Activated effector memory CD4-positive, alpha-beta T cell treated with Interleukin-2 at 50 U/mL for 16 hours (primary cell): ENCODE measurements around the gene HSBP1L1.

ENCODE experiments used
- DNase-seq: peaks from one replicate; pipeline ENCODE4 v3.0.0-alpha.2; 2020

HSBP1L1 gene

DNA sequence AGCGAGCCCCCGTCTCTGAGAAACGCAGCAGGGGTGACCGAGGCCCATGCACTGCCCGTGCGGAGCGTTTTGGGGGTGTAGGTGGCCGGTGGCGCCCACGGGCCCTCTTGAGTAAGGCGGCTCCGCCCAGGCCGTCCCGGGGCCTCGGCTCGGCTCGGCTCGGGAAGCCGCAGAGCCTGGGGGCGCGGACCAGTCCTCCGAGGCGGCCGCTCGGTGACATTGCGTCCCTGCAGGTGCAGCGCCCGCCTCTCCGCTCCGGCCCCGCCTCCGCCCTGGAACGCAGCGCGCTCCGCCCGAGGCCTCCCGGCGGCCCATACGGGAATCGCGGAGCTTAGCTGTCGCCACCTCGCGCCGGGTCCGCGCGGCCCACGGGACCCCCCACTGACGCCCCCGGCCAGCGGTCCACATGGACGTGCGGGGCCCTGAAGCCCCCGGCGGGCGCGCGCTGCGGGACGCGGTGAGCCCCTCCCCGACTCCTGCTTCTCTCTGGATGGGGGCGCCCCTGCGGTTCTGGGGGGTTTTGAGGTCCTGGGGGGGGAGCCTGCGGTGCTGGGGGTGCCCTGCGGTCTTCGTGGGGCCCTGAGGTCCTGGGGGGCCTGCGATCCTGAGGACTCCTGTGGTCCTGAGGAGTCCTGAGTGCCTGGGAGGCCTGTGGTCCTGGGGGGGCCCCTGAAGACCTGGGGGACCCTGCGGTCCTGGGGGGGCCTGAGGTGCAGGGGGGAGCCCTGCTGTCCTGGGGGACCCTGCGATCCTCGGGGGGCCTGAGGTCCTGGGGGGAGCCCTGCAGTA is at the start of gene HSBP1L1:
Gene HSBP1L1 (plus strand): TSS at position 314 of the 789 bp plus-strand sequence. CDS start 93 bp downstream, at position 407.
- peak; percentile 51 for DNase-seq

DNA sequence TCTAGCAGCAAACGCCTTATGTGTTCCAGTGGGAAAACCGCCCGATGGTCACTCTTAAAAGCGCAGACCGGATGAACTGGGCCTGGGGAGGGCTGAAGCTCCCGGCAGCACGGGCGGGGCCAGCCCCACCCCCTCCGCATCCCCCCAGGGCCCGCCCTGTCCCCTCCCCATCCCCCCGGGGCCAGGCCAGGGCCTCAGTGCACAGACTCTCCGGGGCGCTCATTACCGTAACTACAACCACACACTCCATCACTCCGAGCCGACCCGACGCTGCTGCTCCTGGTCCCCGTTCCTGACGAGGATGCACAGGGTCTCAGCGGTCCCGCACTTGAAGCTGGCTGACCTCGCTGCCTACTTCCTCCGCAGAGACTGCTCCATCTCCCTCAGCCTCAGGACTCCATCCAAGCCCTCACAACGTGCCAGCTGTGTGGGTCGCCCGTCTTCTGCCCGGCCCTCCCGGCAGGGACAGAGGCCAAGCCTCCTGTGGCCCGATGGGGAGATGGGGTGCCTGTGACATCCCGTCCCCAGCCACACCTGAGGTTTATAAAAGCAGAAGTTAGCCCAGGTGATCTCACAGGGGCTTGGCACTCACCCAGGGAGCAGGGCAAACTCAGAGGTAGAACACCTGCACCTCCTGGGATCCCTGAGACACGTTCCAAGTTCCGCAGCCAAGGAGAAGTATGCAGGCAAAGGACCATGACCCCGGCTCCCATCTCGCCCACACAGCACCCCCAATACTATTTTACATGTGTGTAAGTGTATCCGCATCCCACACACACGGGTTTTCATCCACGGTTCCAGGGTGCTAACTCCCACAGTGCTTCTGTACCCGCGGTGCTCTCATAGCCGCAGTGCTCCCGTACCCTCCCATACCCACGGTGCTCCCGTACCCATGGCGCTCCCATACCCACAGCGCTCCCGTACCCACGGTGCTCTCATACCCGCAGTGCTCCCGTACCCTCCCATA is 49.0 kb upstream of the HSBP1L1 start:
- DNase-seq, result no peak

DNA sequence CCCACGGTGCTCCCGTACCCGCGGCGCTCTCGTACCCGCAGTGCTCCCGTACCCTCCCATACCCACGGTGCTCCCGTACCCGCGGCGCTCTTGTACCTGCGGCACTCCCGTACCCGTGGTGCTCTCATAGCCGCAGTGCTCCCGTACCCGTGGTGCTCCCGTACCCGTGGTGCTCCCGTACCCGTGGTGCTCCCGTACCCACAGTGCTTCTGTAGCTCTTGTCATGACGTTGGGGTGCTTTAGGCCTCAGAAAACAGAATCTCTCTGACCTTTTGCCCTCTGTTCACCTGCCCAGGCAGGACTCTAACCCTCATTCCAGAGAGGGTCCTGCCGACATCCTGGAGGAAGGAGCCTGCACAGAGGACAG is 48.3 kb upstream of the HSBP1L1 start:
- DNase-seq, result no peak

DNA sequence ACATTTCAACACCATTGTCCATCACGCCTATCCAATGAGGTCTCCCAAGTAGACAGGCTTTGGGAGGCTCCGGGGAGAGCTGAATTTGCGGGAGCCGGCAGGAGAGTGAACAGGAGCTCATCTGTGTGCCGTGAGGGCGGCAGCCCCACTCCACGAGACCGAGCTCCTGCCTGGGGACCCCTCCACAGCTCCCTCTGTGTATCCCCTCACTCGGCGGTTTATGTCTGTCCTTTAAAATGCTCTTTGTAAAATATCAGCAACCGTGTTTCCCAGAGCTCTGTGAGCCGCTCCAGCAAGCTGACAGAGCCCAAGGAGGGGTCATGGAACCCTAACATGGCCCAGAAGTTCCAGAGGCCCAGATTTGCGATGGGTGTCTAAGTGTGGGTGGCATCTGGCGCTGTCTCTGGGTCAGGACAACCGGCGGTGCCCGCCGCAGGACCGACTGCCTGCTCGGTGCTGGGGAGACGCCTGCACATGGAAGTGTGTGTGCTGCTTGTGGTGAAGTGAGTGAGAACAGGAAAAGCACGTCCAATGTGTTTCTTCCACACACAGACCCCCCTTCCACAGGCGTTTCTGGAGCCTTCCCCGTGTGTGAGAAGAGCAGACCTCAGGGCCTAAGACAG is 47.8 kb upstream of the HSBP1L1 start:
- DNase-seq, result no peak

DNA sequence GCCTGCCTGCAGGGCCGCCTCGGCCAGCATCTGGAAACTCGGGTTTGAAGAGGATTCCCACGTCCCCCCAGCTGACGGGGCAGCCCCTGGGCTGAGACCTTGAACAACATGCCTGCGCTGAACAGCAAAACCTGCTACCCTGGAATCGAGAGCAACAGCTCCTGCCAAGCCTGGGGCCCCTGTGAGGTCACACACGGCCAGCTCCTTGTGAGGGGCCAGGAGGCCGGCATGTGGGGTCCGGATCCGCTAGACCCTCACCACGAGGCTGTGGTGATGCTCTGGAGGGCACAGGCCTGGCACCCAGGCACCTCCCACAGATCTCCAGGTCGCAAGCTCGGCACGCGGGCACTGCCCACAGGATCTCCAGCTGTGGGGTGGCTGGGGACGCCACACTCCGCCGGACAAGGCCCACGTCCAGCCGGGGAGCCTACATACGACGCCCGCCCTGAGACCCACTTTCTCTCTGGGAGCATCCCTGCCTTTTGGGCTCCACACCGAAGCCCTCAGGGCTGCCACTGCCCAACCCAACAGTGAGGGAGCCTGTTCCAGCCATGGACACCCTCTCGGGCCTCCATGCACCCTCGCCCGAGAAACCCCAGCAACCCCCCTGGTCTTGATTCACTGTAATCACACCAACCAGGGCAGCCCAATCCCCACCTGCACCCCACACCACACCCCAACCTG is 47.1 kb upstream of the HSBP1L1 start:
- DNase-seq, result no peak

DNA sequence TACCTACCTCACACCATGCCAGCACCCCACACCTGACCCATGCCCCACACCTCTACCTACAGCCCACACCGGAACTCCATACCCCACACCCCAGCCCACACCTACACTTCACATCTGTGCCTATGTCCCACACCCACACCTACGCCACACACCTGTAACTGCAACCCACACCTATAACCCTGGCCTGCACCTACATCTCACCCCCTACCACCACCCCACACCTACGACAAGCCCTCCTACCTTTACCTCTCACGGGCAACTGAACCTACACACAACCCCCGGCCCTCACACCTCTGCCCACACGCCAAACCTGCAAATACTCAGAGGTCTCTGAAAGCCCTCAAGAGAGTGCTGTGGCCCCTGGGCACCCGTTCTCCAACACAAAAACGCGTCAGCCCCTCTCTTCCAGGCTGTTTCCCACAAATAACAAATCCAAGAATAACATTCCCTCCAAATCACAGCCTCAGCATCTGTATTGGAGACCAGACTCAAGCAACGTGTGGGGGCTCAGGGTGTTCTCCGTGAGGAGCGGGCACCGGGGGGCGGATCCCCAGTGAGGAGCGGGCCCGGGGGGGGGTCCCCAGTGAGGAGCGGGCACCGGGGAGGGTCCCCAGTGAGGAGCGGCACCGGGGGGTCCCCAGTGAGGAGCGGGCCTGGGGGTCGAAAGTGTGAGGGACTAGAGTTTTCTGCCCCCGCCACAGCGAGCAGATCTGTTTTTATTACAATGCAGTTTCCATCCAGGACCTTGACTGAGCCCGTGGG is 46.4 kb upstream of the HSBP1L1 start:
- DNase-seq, result no peak

DNA sequence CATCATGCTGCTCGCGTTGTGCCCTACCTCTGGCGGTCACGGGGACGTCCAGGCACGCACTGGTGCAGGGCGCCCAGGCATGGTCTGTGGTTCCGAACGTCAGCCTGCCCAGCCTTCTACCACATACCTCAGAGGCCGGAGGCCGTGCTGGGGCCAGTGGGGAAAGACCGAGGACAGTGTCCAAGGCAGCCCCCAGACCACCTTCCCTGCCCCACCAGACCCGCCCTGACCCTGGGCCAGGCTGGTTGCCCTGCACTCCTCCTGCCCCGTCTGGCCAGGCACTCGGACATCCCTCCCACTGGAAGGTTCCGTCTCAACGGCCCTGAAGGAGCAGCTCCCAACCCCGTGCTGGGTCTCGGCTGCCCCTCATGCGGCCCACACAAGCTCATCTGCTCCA is 45.8 kb upstream of the HSBP1L1 start:
- no peak for DNase-seq

DNA sequence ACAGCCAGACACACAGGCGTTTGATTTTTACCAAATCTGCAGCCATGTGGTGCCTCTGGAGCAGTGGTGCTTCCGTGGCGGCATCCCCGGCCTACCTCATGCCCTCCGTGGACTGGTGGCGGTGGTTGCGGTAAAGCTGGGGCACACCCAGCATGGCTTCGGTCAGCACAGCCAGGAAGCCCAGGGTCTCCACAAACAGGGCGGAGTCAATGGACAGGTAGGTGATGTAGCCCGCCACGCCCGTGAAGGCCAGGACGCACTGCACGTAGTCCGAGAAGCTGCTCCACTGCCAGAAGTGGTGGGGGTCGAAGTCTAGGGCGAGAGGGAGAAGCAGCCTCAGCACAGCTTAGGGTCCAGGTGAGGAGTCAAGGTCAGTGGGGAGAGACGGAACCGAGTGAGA is 45.4 kb upstream of the HSBP1L1 start:
- no peak for DNase-seq

DNA sequence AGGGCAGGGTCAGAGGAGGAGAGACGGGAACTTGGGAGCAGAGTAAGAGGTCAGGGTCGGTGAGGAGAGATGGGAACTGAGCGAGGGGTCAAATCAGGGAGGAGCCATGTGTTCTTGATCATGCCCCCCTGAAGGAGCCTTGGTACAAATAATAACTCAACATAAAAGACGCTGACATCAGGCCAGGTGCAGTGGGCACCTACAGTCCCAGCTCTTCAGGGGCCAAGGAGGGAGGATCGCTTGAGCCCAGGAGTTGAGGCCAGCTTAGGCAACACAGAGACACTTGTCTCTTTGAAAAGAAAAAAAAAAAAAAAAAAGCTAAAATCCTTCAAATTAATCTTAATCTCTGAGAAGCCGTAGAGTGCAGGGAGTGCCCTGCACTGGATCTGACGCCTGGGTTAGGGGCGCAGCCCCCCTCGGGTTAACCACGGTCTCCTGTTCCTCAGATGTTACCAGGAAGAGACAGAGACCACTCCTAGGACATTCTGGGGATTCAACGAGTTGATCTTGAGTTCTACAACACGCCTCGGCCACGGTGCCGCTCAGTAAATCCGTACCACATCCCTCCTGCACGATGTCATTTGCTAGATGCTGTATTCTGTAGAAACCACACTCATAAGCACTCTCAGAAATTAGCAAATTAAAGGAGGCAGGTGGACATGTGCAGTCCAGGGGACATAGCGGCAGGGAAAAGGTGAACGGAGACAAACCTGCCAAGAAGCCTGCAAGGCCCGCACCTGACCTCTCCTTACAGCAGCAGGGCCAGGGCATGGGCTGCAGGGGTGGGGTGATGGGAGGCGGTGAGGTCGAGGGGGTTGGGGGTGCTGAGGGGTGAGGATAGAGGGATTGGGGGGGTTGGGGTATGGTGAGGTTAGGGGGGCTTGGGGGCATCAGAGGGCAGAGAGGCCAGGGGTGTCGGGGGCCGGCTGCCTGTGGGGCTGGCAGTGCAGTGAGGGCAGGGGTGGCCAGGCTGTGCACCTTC is 42.2 kb upstream of the HSBP1L1 start:
- no peak for DNase-seq

DNA sequence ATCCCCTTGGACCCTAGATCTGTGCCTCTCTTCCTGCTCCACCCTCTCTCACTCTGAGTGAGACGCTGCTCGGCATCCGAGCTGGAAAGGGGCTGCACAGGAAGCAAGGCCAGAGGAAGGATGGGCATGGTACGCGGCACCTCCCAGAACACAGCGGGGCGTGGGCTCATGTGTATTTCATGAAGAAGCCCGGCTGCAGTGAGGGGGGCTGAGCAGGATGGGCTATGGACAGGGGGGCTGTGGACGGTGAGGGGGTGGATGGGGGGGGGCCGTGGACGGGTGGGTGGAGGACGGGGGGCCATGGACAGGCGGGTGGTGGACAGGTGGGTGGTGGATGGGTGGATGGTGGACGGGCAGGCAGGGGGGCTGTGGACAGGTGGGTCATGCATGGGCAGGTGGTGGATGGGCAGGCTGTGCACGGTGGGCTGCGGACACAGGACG is 41.5 kb upstream of the HSBP1L1 start:
- DNase-seq, result no peak

DNA sequence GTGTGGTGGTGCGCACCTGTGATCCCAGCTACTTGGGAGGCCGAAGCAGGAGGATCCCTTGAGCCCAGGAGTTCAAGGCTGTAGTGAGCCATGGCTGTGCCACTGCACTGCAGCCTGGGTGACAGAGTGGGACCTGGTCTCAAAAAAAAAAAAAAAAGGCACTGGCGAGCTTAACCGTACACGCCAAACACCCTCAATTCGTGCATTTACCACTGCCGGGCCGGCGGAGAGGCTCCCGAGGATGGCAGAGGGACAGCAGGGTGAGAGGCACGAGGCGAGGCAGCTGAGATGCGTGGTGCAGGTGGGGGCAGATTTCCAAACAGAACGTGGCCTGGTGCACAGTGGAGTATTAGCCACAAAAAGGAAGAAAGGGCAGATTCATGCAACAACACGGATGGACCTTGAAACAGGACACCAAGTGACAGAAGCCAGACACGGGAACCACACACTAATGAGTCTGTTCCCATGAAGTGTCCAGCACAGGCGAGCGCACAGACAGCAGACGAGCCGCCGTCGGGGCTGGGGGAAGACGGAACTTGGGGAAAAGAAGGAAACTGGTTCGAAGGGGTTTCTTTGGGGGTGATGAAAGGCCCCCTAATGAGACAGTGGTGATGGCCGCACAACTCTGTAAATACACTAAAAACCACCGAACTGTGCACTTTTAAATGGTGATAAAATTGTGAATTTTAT is 40.4 kb upstream of the HSBP1L1 start:
- no peak for DNase-seq

DNA sequence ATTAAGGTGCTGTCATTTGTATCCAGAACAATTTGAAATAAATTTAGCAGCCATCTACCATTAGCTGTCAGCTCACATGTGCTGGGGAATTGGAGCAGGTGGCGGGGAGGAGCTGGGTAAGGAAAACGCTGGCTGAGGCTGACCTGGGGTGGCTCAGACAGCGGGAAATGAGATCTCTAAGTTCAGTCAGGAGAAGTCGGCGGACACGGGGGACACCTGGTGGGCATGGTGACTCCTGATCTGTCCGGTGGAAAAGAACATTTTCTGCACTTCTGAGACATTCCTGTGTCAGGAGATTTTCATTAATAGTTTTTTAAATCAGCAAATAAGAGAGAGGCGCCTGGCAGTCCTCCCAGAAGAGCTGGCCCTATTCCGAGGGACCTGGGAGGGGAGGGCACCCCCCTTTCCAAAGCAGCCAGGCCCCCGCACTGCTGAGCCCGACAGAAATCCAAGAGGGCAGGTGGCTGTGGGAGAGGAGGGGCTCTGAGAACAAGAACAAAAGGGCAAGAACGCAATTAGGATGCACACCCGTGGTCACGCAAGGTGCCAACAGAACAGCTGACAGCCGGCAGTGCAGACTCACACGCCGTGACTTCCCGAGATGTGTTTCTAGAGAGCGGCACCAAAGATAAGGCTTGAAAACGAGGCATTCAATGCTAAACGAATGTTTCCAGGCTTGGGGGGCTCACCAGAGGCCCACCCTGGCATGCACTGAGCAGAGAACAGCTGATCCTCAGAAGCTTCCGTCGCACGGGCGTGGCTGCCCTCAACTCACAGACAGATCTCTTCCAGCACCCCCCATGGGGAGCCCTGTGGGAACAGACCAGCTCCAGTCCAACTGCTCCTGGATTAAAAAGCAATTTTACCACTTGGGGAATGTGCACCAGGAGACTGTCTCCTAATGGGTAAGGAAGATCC is 39.4 kb upstream of the HSBP1L1 start:
- no peak for DNase-seq

DNA sequence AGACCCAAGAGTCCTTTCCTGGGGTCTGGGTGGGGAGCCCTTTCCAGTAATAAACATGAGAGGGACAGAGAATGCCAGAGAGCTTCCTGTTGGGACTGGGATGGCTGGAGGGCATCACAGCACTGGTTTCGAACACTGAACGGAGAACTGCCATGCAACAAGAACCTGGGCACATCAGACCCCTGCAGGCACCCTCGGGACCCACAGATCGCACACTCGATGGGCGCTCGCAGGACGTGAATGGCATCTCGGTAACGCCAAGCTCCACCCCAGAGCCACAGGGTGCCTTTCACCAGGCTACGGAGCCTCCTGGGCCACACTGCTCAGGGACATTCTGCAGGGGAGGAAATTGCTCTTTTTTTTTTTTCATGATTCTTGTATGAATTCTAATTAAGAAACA is 38.1 kb upstream of the HSBP1L1 start:
- no peak for DNase-seq

DNA sequence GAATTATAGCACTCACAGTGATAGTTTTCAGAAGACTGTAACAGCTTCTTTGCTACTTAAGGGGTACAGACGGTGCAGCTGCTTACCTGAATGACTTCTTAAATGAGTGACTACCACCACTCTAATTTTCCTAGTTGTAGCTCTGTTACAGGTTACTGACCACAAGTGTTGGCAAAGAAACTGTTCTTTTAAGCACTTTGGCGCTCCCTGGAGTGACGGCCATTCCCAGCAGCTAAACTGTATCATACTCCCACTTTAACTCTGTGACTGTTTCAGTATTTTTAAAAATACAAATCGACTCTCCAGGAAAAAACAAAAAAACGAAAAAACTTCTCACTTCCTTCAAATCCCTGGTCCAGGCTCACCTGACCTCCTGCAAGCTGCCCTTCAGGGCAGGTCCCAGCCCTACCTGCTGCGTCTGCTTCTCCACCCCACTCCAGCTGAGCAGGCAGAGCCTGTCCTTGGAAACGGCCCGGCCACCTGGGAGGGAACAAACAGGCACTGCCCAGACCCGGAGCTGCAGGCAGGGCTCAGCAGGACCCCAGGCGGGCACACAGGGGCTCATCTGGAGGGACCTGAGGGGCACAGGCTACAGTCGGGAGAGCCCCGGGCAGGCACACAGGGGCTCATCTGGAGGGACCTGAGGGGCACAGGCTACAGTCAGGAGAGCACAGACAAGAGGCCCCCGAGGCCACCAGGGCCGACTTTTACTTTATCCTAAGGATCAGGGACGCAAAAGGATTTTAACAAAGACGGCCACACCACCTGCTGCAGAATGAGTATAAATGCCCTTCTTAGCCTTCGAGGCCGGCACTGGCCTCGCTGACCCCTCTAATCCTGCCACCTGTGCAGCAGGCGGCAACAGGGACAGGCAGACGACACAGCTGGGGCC is 37.5 kb upstream of the HSBP1L1 start:
- DNase-seq, result no peak

DNA sequence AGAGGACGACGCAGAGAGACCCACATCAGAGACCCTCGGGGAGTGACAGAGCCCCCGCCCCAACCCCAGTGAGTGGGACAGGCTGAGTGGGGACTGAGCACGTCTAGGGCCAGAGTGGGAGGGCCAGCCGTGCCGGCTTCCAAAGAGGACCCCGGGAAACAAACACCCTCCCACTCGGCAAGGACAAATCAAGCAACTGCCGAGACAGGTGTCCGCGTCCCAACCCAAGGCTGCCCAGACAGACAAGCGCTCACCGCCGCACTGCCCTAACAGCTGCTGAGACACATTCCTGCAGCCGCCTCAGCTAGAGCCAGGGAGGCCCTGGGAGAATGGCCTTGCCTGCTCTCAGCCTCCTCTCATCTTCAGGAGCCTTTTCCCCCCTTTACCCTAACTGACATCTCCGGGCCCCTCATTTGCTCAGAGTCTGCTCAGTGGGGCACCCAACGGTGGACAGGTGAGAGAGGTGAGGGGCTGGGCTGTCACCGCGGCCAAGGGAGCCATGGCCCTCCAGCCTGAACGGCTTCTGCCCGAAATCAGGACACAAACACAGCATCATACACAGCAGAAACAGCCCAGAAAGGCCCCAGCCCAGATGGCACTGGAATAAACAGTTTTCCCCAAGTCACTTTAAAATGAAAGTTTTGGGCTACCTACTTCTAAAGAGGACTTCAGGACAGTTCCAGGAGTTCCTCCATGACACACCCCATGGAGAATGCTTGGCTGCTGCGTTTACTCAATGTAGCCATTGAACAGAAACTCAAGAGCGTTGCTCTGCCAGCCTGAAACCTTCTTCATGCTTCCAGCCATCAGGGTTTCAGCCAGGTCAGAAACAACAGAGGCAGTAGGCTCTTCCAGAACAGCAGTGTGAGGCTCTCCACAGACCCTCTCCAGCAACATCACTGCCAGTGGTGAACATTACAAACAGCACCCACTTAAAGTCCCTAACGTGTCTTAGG is 36.6 kb upstream of the HSBP1L1 start:
- no peak for DNase-seq

DNA sequence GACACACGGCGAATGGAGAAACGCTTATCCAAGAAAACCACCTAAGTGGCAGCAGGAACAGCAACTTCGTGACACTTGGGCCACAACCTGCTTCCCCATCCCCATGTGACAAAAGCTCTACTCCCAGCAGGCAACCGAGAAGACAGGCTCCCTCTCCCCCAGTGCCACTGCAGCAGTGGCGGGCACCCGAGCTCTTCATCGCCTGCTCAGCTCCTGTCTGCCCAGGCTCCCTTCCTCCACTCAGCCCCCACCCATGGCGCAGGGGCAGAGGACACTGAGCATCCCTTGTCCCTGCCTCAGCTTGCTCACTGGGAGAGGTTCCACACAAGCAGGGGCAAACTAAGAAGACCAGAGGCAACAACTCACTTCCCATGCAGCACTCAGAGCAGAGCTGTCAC is 35.9 kb upstream of the HSBP1L1 start:
- no peak for DNase-seq
